ENCODE data around the gene ANLN. TPM values are rescaled to one million over a fixed set of nuclear protein-coding genes. Genes with fewer than 3 reads are reported as not detected.

The ANLN gene
- total RNA-seq, 1 experiment from 2014 or later = 130 TPM

- ATAC-seq (no peak), DNase-seq (ENCODE audit: low read depth, low spot score) (no peak)
- TF ChIP-seq CBX3 (IDR thresholded peaks at IDR 0.05; ENCODE audit: low read depth) (no peak), EZH2phosphoT487 (IDR thresholded peaks at IDR 0.05; ENCODE audit: borderline replicate concordance) (no peak), FOSL1 (IDR thresholded peaks at IDR 0.05; ENCODE audit: low read depth) (no peak), REST (IDR thresholded peaks at IDR 0.05; ENCODE audit: low read depth) (no peak), CEBPB (IDR thresholded peaks at IDR 0.05; ENCODE audit: low read depth) (no peak)
- no peaks in the 10 kb centered on the region for H3K9me3 ChIP-seq (ENCODE audit: control insufficient read depth in 1 of 2, insufficient read depth in 1 of 2, low read depth in 1 of 2, low read length in 2 of 2)
- H3K9me2 ChIP-seq (ENCODE audit: insufficient read depth) = no peaks in the 10 kb centered on the region
- intact Hi-C loops (cut with micrococcal nuclease) = no loop called here
- H3K9ac ChIP-seq (ENCODE audit: low read length) = no peak overlapping the region
- no peak overlapping the region for H3K4me3 ChIP-seq (replicated peaks in 1 of 2; ENCODE audit: low read depth in 1 of 2, low read length in 2 of 2)
- no peak overlapping the region for H3K27ac ChIP-seq (ENCODE audit: low read depth, low read length)
- H3K4me2 ChIP-seq (ENCODE audit: low read length) = no peak overlapping the region
- no peaks in the 10 kb centered on the region for H3K27me3 ChIP-seq (ENCODE audit: insufficient read depth, low read length)
- CTCF ChIA-PET = no interaction called here
- no peaks in the 10 kb centered on the region for H4K20me1 ChIP-seq (ENCODE audit: insufficient read depth)
- no TSS peak for BruUV-seq (replicated peaks)
- no peak overlapping the region for H2AFZ ChIP-seq (ENCODE audit: low read depth, low read length, poor library complexity, severe bottlenecking)
- H3K4me1 ChIP-seq (ENCODE audit: control insufficient read depth in 1 of 2, insufficient read depth in 2 of 2, low read length in 2 of 2) = no peaks in the 10 kb centered on the region
- H3K36me3 ChIP-seq (ENCODE audit: control insufficient read depth in 1 of 2, insufficient read depth in 2 of 2, low read length in 2 of 2) = peaks cover 29 to 61% of the 10 kb centered on the region in 2 experiments
- H3K79me2 ChIP-seq (ENCODE audit: insufficient read depth, low read length) = peaks cover 91% of the 10 kb centered on the region
- POLR2A ChIA-PET = no interaction called here
- RAD21 ChIA-PET (ENCODE audit: low non-redundant PET in 1 of 2, low total read pairs in 2 of 2, uncharacterized antibody in 2 of 2, unreplicated experiment in 2 of 2) = no interaction called here
These were observed 48.5 kb downstream of the ANLN start for GRCh38 chr7:36438211-36438610.

- Histone ChIP-seq H3K9me3 (ENCODE audit: control insufficient read depth in 1 of 2, insufficient read depth in 1 of 2, low read depth in 1 of 2, low read length in 2 of 2) (no peaks in the 10 kb centered on the region), H3K27me3 (ENCODE audit: insufficient read depth, low read length) (no peaks in the 10 kb centered on the region), H2AFZ (ENCODE audit: low read depth, low read length, poor library complexity, severe bottlenecking) (no peak overlapping the region), H3K36me3 (ENCODE audit: control insufficient read depth in 1 of 2, insufficient read depth in 2 of 2, low read length in 2 of 2) (peaks cover 27 to 57% of the 10 kb centered on the region in 2 experiments), H4K20me1 (ENCODE audit: insufficient read depth) (no peaks in the 10 kb centered on the region), H3K9me2 (ENCODE audit: insufficient read depth) (no peaks in the 10 kb centered on the region), H3K27ac (ENCODE audit: low read depth, low read length) (no peak overlapping the region), H3K4me2 (ENCODE audit: low read length) (no peak overlapping the region), H3K4me3 (replicated peaks in 1 of 2; ENCODE audit: low read depth in 1 of 2, low read length in 2 of 2) (no peak overlapping the region), H3K4me1 (ENCODE audit: control insufficient read depth in 1 of 2, insufficient read depth in 2 of 2, low read length in 2 of 2) (no peaks in the 10 kb centered on the region), H3K9ac (ENCODE audit: low read length) (no peak overlapping the region), H3K79me2 (ENCODE audit: insufficient read depth, low read length) (peaks cover 83% of the 10 kb centered on the region)
- TF ChIP-seq ZFX (IDR thresholded peaks at IDR 0.05) = no peak
- no peak for TF ChIP-seq CTCF (IDR thresholded peaks at IDR 0.05 in 2 of 3, conservative IDR thresholded peaks at IDR 0.05 in 1 of 3; ENCODE audit: borderline replicate concordance in 1 of 3, insufficient read depth in 1 of 3, low read depth in 2 of 3, low read length in 2 of 3)
- TF ChIP-seq EGR1 (IDR thresholded peaks at IDR 0.05; ENCODE audit: low read depth) = no peak
- no peak for TF ChIP-seq ATF3 (IDR thresholded peaks at IDR 0.05)
- no peak for TF ChIP-seq ZNF274 (IDR thresholded peaks at IDR 0.05; ENCODE audit: low read depth, low read length)
- DNase-seq (ENCODE audit: low read depth, low spot score) = no peak
- POLR2A ChIA-PET = no interaction called here
- BruUV-seq (replicated peaks) = no TSS peak
- RAD21 ChIA-PET (ENCODE audit: low non-redundant PET in 1 of 2, low total read pairs in 2 of 2, uncharacterized antibody in 2 of 2, unreplicated experiment in 2 of 2) = no interaction called here
- intact Hi-C loops (cut with micrococcal nuclease) = no loop called here
- CTCF ChIA-PET = no interaction called here
- no peak for ATAC-seq
These were observed 50.0 kb downstream of the ANLN start for GRCh38 chr7:36439624-36440023.
